GM23338 (cell line): ENCODE data around the gene ALOX15B. TPM values are rescaled to one million over a fixed set of nuclear protein-coding genes. Genes with fewer than 3 reads are reported as not detected.
A peak's percentile ranks its signal among the peaks of the same experiment; 100 is the strongest.
"Not testable (repeated sequence)": the region's sequence is repeated elsewhere in the genome, so short reads cannot be mapped to it uniquely, and the experiment has no call there.

Source experiments
- ATAC-seq: fragments of 200-7000 bp; cut with Tn5 transposase; 3 replicates; pipeline ENCODE4 v1.9.1; 2020
- DNase-seq: peaks from one replicate; pipeline ENCODE4 v3.0.0-alpha.2; 2015; ENCODE audit warnings: low spot score
- H2AFZ ChIP-seq: fragments of 200-600 bp; sonication (generic); 2 replicates; pipeline ENCODE4 v1.8.0; 2016; ENCODE audit warnings: antibody characterized with exemption, mild to moderate bottlenecking, moderate library complexity
- H3F3A ChIP-seq: fragments of 200-600 bp; sonication (generic); replicated peaks from 2 replicates; pipeline ENCODE4 v1.8.0; 2017; ENCODE audit warnings: antibody characterized with exemption, mixed run types, low read depth
- H3K27ac ChIP-seq: fragments of 200-600 bp; sonication (generic); 2 replicates; pipeline ENCODE4 v1.6.1; 2016; ENCODE audit warnings: low read depth
- H3K27me3 ChIP-seq: fragments of 200-600 bp; sonication (generic); 2 replicates; pipeline ENCODE4 v1.8.0; 2016; ENCODE audit warnings: mild to moderate bottlenecking, mixed run types, moderate library complexity; ENCODE audit not compliant: insufficient read depth
- H3K36me3 ChIP-seq: fragments of 200-600 bp; sonication (generic); 2 replicates; pipeline ENCODE4 v1.8.0; 2016; ENCODE audit warnings: mild to moderate bottlenecking; ENCODE audit not compliant: insufficient read depth
- H3K4me1 ChIP-seq: fragments of 200-600 bp; sonication (generic); 2 replicates; pipeline ENCODE4 v1.8.0; 2016; ENCODE audit warnings: mild to moderate bottlenecking, moderate library complexity; ENCODE audit not compliant: insufficient read depth
- H3K4me2 ChIP-seq: fragments of 200-600 bp; sonication (generic); 2 replicates; pipeline ENCODE4 v1.7.1; 2017; ENCODE audit warnings: mixed run types
- H3K4me3 ChIP-seq: fragments of 200-600 bp; sonication (generic); 2 replicates; pipeline ENCODE4 v1.6.1; 2016; ENCODE audit warnings: mixed run types
- H3K79me2 ChIP-seq: fragments of 200-600 bp; sonication (generic); replicated peaks from 2 replicates; pipeline ENCODE4 v1.8.0; 2017; ENCODE audit warnings: mild to moderate bottlenecking; ENCODE audit not compliant: insufficient read depth
- H3K9me2 ChIP-seq: fragments of 200-600 bp; sonication (generic); 2 replicates; pipeline ENCODE4 v1.8.0; 2017; ENCODE audit not compliant: insufficient read depth
- H4K20me1 ChIP-seq: fragments of 200-600 bp; sonication (generic); replicated peaks from 2 replicates; pipeline ENCODE4 v1.8.0; 2017; ENCODE audit warnings: mild to moderate bottlenecking; ENCODE audit not compliant: insufficient read depth
- H3K27ac Mint-ChIP-seq: 2 replicates; pipeline ENCODE4 v1.8.0; 2020; ENCODE audit warnings: inconsistent platforms, mild to moderate bottlenecking, moderate library complexity, mixed read lengths
- H3K27me3 Mint-ChIP-seq: 3 replicates; pipeline ENCODE4 v1.8.0; 2022; ENCODE audit warnings: low read depth, mild to moderate bottlenecking, moderate library complexity, mixed read lengths, inconsistent platforms; ENCODE audit not compliant: insufficient read depth, poor library complexity
- H3K36me3 Mint-ChIP-seq: 3 replicates; pipeline ENCODE4 v1.8.0; 2021; ENCODE audit warnings: low read depth, mild to moderate bottlenecking, inconsistent platforms, moderate library complexity, mixed read lengths
- H3K4me1 Mint-ChIP-seq: 3 replicates; pipeline ENCODE4 v1.8.0; 2020; ENCODE audit warnings: mild to moderate bottlenecking, inconsistent platforms, mixed read lengths
- H3K4me3 Mint-ChIP-seq: 3 replicates; pipeline ENCODE4 v1.8.0; 2021; ENCODE audit warnings: moderate library complexity, mild to moderate bottlenecking, inconsistent platforms, mixed read lengths
- H3K9me3 Mint-ChIP-seq: 3 replicates; pipeline ENCODE4 v1.8.0; 2020; ENCODE audit warnings: moderate library complexity, mild to moderate bottlenecking, inconsistent platforms, mixed read lengths
- EZH2phosphoT487 ChIP-seq: fragments of 200-600 bp; sonication (generic); IDR thresholded peaks from one replicate; pipeline ENCODE4 v1.8.1; 2018; ENCODE audit warnings: antibody characterized with exemption; ENCODE audit not compliant: unreplicated experiment
- JUNB ChIP-seq: IDR thresholded peaks from one replicate; pipeline ENCODE4 v1.6.1; 2016; ENCODE audit warnings: antibody characterized with exemption; ENCODE audit not compliant: unreplicated experiment
- ZNF114 ChIP-seq: fragments of 250-450 bp; sonication (Bioruptor Pico); IDR thresholded peaks from 2 replicates; pipeline ENCODE4 v1.5.0; 2020; ENCODE audit warnings: mild to moderate bottlenecking, moderate library complexity
- ZNF331 ChIP-seq: fragments of 250-450 bp; sonication (Bioruptor Pico); IDR thresholded peaks from 2 replicates; pipeline ENCODE4 v1.5.0; 2020; ENCODE audit warnings: low read depth, mild to moderate bottlenecking, moderate library complexity
- polyA plus RNA-seq: library from polyadenylated mRNA; unstranded; fragments of >200 nt; fragmentation: Nextera tagmentation; extraction: Ambion mirVana; gene quantifications from 2 replicates; pipeline ENCODE4 v1.2.1, GENCODE V29; 2016
- total RNA-seq: library from RNA; depleted of rRNA; stranded (reverse); fragments of >200 nt; shearing (Covaris generic); gene quantifications from 2 replicates; pipeline ENCODE4 v1.2.3, GENCODE V29; 2014
- TF ChIP-seq, protein P1 (sequence below), 2 experiments: fragments of 200-600 bp in 1 of 2; sonication (generic) in 1 of 2; conservative IDR thresholded peaks; 2 replicates each; pipeline versions ENCODE4 v1.5.1 to v1.6.1; 2016 to 2017; ENCODE audit warnings: antibody characterized with exemption in 2 of 2, low read depth in 2 of 2, mild to moderate bottlenecking in 2 of 2, moderate library complexity in 1 of 2
- TF ChIP-seq, protein P2 (sequence below): fragments of 250-450 bp; sonication (Bioruptor Pico); IDR thresholded peaks from 2 replicates; pipeline ENCODE4 v1.5.0; 2020; ENCODE audit warnings: mild to moderate bottlenecking, moderate library complexity
- TF ChIP-seq, protein P3 (sequence below): IDR thresholded peaks from one replicate; pipeline ENCODE4 v1.6.1; 2018; ENCODE audit warnings: antibody characterized with exemption; ENCODE audit not compliant: unreplicated experiment

The ALOX15B gene
- total and polyA plus RNA-seq, 2 experiments from 2014 or later = 0.42 to 0.45 TPM

DNA sequence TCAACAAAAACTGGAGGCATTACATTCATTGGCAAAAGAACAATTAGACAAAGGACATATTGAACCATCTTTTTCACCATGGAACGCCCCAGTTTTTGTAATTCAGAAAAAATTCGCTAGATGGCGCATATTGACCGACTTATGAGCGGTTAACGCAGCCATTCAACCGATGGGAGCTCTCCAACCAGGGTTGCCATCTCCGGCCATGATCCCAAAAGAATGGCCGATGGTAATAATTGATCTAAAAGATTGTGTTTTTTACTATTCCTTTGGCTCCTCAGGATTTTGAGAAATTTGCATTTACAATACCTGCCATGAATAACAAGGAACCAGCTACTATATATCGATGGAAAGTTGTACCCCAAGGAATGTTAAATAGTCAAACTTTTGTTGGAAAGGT, 21.4 kb downstream of the ALOX15B start:
- no peak overlapping the region; the same call in 2 of the 3 replicates for H3K4me3 Mint-ChIP-seq
- ATAC-seq = peak; percentile 18
- H2AFZ ChIP-seq = no peak overlapping the region
- H3K4me2 ChIP-seq = no peak overlapping the region
- peaks cover 74% of the 10 kb centered on the region for H3K27me3 ChIP-seq
- no peaks in the 10 kb centered on the region for H4K20me1 ChIP-seq
- no peak overlapping the region for H3K27ac ChIP-seq
- no peak overlapping the region for H3K27ac Mint-ChIP-seq
- peaks cover 40% of the 10 kb centered on the region for H3K4me1 Mint-ChIP-seq
- H3K79me2 ChIP-seq = no peaks in the 10 kb centered on the region
- H3K36me3 ChIP-seq = no peaks in the 10 kb centered on the region
- H3K36me3 Mint-ChIP-seq = no peaks in the 10 kb centered on the region
- peaks cover 44% of the 10 kb centered on the region for H3K27me3 Mint-ChIP-seq
- H3K4me3 ChIP-seq = no peak overlapping the region
- no peaks in the 10 kb centered on the region for H3F3A ChIP-seq
- no peaks in the 10 kb centered on the region for H3K9me3 Mint-ChIP-seq
- peak; percentile 91 for DNase-seq
- TF ChIP-seq, protein P1, sequence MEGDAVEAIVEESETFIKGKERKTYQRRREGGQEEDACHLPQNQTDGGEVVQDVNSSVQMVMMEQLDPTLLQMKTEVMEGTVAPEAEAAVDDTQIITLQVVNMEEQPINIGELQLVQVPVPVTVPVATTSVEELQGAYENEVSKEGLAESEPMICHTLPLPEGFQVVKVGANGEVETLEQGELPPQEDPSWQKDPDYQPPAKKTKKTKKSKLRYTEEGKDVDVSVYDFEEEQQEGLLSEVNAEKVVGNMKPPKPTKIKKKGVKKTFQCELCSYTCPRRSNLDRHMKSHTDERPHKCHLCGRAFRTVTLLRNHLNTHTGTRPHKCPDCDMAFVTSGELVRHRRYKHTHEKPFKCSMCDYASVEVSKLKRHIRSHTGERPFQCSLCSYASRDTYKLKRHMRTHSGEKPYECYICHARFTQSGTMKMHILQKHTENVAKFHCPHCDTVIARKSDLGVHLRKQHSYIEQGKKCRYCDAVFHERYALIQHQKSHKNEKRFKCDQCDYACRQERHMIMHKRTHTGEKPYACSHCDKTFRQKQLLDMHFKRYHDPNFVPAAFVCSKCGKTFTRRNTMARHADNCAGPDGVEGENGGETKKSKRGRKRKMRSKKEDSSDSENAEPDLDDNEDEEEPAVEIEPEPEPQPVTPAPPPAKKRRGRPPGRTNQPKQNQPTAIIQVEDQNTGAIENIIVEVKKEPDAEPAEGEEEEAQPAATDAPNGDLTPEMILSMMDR (conservative IDR thresholded peaks at IDR 0.05; ENCODE audit: low read depth in 2 of 2) = peak; percentile 81 to 82
- TF ChIP-seq ZNF114 (CRISPR knock-in tag) (no peak), EZH2phosphoT487 (no peak), JUNB (no peak), ZNF331 (CRISPR knock-in tag) (no peak)
- TF ChIP-seq, protein P2, sequence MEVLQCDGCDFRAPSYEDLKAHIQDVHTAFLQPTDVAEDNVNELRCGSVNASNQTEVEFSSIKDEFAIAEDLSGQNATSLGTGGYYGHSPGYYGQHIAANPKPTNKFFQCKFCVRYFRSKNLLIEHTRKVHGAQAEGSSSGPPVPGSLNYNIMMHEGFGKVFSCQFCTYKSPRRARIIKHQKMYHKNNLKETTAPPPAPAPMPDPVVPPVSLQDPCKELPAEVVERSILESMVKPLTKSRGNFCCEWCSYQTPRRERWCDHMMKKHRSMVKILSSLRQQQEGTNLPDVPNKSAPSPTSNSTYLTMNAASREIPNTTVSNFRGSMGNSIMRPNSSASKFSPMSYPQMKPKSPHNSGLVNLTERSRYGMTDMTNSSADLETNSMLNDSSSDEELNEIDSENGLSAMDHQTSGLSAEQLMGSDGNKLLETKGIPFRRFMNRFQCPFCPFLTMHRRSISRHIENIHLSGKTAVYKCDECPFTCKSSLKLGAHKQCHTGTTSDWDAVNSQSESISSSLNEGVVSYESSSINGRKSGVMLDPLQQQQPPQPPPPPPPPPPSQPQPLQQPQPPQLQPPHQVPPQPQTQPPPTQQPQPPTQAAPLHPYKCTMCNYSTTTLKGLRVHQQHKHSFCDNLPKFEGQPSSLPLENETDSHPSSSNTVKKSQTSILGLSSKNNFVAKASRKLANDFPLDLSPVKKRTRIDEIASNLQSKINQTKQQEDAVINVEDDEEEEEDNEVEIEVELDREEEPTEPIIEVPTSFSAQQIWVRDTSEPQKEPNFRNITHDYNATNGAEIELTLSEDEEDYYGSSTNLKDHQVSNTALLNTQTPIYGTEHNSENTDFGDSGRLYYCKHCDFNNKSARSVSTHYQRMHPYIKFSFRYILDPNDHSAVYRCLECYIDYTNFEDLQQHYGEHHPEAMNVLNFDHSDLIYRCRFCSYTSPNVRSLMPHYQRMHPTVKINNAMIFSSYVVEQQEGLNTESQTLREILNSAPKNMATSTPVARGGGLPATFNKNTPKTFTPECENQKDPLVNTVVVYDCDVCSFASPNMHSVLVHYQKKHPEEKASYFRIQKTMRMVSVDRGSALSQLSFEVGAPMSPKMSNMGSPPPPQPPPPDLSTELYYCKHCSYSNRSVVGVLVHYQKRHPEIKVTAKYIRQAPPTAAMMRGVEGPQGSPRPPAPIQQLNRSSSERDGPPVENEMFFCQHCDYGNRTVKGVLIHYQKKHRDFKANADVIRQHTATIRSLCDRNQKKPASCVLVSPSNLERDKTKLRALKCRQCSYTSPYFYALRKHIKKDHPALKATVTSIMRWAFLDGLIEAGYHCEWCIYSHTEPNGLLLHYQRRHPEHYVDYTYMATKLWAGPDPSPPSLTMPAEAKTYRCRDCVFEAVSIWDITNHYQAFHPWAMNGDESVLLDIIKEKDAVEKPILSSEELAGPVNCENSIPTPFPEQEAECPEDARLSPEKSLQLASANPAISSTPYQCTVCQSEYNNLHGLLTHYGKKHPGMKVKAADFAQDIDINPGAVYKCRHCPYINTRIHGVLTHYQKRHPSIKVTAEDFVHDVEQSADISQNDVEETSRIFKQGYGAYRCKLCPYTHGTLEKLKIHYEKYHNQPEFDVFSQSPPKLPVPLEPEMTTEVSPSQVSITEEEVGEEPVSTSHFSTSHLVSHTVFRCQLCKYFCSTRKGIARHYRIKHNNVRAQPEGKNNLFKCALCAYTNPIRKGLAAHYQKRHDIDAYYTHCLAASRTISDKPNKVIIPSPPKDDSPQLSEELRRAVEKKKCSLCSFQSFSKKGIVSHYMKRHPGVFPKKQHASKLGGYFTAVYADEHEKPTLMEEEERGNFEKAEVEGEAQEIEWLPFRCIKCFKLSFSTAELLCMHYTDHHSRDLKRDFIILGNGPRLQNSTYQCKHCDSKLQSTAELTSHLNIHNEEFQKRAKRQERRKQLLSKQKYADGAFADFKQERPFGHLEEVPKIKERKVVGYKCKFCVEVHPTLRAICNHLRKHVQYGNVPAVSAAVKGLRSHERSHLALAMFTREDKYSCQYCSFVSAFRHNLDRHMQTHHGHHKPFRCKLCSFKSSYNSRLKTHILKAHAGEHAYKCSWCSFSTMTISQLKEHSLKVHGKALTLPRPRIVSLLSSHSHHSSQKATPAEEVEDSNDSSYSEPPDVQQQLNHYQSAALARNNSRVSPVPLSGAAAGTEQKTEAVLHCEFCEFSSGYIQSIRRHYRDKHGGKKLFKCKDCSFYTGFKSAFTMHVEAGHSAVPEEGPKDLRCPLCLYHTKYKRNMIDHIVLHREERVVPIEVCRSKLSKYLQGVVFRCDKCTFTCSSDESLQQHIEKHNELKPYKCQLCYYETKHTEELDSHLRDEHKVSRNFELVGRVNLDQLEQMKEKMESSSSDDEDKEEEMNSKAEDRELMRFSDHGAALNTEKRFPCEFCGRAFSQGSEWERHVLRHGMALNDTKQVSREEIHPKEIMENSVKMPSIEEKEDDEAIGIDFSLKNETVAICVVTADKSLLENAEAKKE = no peak
- TF ChIP-seq, protein P3, sequence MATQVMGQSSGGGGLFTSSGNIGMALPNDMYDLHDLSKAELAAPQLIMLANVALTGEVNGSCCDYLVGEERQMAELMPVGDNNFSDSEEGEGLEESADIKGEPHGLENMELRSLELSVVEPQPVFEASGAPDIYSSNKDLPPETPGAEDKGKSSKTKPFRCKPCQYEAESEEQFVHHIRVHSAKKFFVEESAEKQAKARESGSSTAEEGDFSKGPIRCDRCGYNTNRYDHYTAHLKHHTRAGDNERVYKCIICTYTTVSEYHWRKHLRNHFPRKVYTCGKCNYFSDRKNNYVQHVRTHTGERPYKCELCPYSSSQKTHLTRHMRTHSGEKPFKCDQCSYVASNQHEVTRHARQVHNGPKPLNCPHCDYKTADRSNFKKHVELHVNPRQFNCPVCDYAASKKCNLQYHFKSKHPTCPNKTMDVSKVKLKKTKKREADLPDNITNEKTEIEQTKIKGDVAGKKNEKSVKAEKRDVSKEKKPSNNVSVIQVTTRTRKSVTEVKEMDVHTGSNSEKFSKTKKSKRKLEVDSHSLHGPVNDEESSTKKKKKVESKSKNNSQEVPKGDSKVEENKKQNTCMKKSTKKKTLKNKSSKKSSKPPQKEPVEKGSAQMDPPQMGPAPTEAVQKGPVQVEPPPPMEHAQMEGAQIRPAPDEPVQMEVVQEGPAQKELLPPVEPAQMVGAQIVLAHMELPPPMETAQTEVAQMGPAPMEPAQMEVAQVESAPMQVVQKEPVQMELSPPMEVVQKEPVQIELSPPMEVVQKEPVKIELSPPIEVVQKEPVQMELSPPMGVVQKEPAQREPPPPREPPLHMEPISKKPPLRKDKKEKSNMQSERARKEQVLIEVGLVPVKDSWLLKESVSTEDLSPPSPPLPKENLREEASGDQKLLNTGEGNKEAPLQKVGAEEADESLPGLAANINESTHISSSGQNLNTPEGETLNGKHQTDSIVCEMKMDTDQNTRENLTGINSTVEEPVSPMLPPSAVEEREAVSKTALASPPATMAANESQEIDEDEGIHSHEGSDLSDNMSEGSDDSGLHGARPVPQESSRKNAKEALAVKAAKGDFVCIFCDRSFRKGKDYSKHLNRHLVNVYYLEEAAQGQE = no peak
- H3K9me2 ChIP-seq = no peaks in the 10 kb centered on the region
- peaks cover 38% of the 10 kb centered on the region for H3K4me1 ChIP-seq

DNA sequence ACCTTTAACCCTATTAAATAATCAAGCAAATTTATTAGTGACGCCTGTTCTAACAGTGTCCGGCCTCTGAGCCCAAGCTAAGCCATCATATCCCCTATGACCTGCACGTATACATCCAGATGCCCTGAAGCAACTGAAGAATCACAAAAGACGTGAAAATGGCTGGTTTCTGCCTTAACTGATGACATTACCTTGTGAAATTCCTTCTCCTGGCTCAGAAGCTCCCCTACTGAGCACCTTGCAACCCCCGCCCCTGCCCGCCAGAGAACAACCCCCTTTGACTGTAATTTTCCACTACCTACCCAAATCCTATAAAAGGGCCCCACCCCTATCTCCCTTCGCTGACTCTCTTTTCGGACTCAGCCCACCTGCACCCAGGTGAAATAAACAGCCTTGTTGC, 23.0 kb downstream of the ALOX15B start:
- not testable (repeated sequence) for H4K20me1 ChIP-seq, ATAC-seq, H3K79me2 ChIP-seq, H3K36me3 Mint-ChIP-seq, H3K27ac Mint-ChIP-seq, H3K27ac ChIP-seq, DNase-seq, H3F3A ChIP-seq, H3K9me3 Mint-ChIP-seq, H2AFZ ChIP-seq, H3K9me2 ChIP-seq, H3K36me3 ChIP-seq
- Histone ChIP-seq H3K4me2 (peak overlapping the region; percentile 81), H3K27me3 (peaks cover 84% of the 10 kb centered on the region), H3K4me1 (peaks cover 38% of the 10 kb centered on the region), H3K4me3 (peak overlapping the region; percentile 52)
- Mint-ChIP-seq H3K4me1 (peaks cover 40% of the 10 kb centered on the region), H3K4me3 (peak overlapping the region; percentile 68), H3K27me3 (peaks cover 54% of the 10 kb centered on the region)
